T-cell (primary cell): Measurements from ENCODE around the gene AK8. TPM values are rescaled to one million over a fixed set of nuclear protein-coding genes. Genes with fewer than 3 reads are reported as not detected.

Experiments
- ATAC-seq, 4 experiments: fragments of 200-7000 bp in 3 of 4; fragments of 150-1000 bp in 1 of 4; cut with Tn5 transposase; replicated peaks in 1 of 4; 1 replicate in 3 of 4; 2 replicates in 1 of 4; pipeline ENCODE4 v1.10.0; 2021; ENCODE audit warnings: moderate library complexity in 3 of 4, mild to moderate bottlenecking in 2 of 4, moderate number of reproducible peaks in 1 of 4
- CTCF ChIA-PET, 2 donors: fragments of 300-600 bp; sonication (Branson Sonifier 250); formaldehyde crosslinking; loops; one replicate each; lab custom pipeline; 2022; ENCODE audit warnings: antibody characterized with exemption in 2 of 2; lab: Charles Lee
- POLR2A ChIA-PET, 2 donors: fragments of 300-600 bp; sonication (Branson Sonifier 250); formaldehyde crosslinking; loops; one replicate each; lab custom pipeline; 2022; ENCODE audit warnings: antibody characterized with exemption in 2 of 2; lab: Charles Lee
- DNase-seq, 35 experiments: peaks; one replicate each; pipeline versions ENCODE4 v3.0.0 to v3.0.0-alpha.2; 2013 to 2023
- H3K27ac ChIP-seq: one replicate; pipeline ENCODE4 v1.5.1; 2013; ENCODE audit warnings: low read length
- H3K27me3 ChIP-seq, 2 experiments: replicated peaks in 1 of 2; 1 replicate in 1 of 2; 2 replicates in 1 of 2; pipeline versions ENCODE4 v1.6.1 to v1.7.0; 2013; ENCODE audit warnings: low read length in 1 of 2, mixed read lengths in 1 of 2; ENCODE audit not compliant: control insufficient read depth in 2 of 2, insufficient read depth in 2 of 2; ENCODE audit errors: extremely low read depth in 1 of 2
- H3K36me3 ChIP-seq, 2 donors: 1 replicate in 1 of 2; 2 replicates in 1 of 2; pipeline versions ENCODE4 v1.6.1 to v1.7.0; 2013; ENCODE audit warnings: low read length in 1 of 2; ENCODE audit not compliant: control insufficient read depth in 2 of 2, insufficient read depth in 1 of 2; ENCODE audit errors: extremely low read depth in 1 of 2
- H3K4me1 ChIP-seq, 2 experiments: 1 replicate in 1 of 2; 2 replicates in 1 of 2; pipeline versions ENCODE4 v1.6.1 to v1.7.0; 2013; ENCODE audit warnings: low read length in 2 of 2, mixed read lengths in 1 of 2; ENCODE audit not compliant: insufficient read depth in 2 of 2, control insufficient read depth in 1 of 2; ENCODE audit errors: extremely low read depth in 1 of 2
- H3K4me3 ChIP-seq, 2 donors: 1 replicate in 1 of 2; 2 replicates in 1 of 2; pipeline versions ENCODE4 v1.5.1 to v1.7.0; 2013; ENCODE audit warnings: mild to moderate bottlenecking in 2 of 2, low read length in 1 of 2, moderate library complexity in 1 of 2; ENCODE audit not compliant: control insufficient read depth in 1 of 2; ENCODE audit errors: extremely low read depth in 1 of 2
- H3K9me3 ChIP-seq: 2 replicates; pipeline ENCODE4 v1.7.0; 2013
- H3K27ac Mint-ChIP-seq, 2 donors: one replicate each; pipeline ENCODE4 v1.8.0; 2020 to 2021; ENCODE audit warnings: mild to moderate bottlenecking in 2 of 2, mixed read lengths in 2 of 2
- H3K27me3 Mint-ChIP-seq, 2 donors: one replicate each; pipeline ENCODE4 v1.8.0; 2021 to 2022; ENCODE audit warnings: mixed read lengths in 2 of 2
- H3K36me3 Mint-ChIP-seq: one replicate; pipeline ENCODE4 v1.8.0; 2021; ENCODE audit warnings: mixed read lengths
- H3K4me1 Mint-ChIP-seq, 3 donors: one replicate each; pipeline ENCODE4 v1.8.0; 2020 to 2022; ENCODE audit warnings: mixed read lengths in 3 of 3, mild to moderate bottlenecking in 1 of 3
- H3K4me3 Mint-ChIP-seq, 3 donors: one replicate each; pipeline ENCODE4 v1.8.0; 2020 to 2022; ENCODE audit warnings: mild to moderate bottlenecking in 3 of 3, mixed read lengths in 3 of 3, moderate library complexity in 3 of 3
- H3K9me3 Mint-ChIP-seq, 3 donors: one replicate each; pipeline ENCODE4 v1.8.0; 2020 to 2022; ENCODE audit warnings: mixed read lengths in 3 of 3
- WGBS: methylation state at CpG from one replicate; pipeline ENCODE4 v1.1.5; 2013; ENCODE audit warnings: missing lambda C conversion rate; ENCODE audit not compliant: insufficient coverage; 5-methylcytosine and 5-hydroxymethylcytosine counted together
- total RNA-seq, 35 experiments: library from RNA in 6 of 35; stranded (reverse) in 6 of 35; fragments of 120-200 nt in 1 of 35; gene quantifications; one replicate each; pipeline versions ENCODE4 v1.2.1 to v1.2.4 and lab custom pipeline; 2013 to 2026

Gene AK8
- total RNA-seq, 5 donors from 2014 or later (not counting 1 experiment from before 2014, with no cell fraction given), result not detected

GRCh38 chr9:132795511-132796303 is 82.4 kb downstream of the AK8 start:
- POLR2A ChIA-PET, result no interaction called here
- Mint-ChIP-seq H3K27me3 (peaks cover 21 to 46% of the 10 kb centered on the region in 2 donors), H3K9me3 (no peaks in the 10 kb centered on the region), H3K4me1 (peaks cover 0 to 9% (median 2%) of the 10 kb centered on the region in 3 donors), H3K27ac (no peak overlapping the region), H3K36me3 (no peaks in the 10 kb centered on the region), H3K4me3 (no peak overlapping the region)
- no peaks in the 10 kb centered on the region for H3K9me3 ChIP-seq
- 96% methylated on average over 5 of the region's 16 CpGs for WGBS
- peaks cover 0 to 8% of the 10 kb centered on the region in 2 experiments for H3K4me1 ChIP-seq
- H3K36me3 ChIP-seq, result peaks cover 0 to 2% of the 10 kb centered on the region in 2 donors
- no peak overlapping the region for H3K27ac ChIP-seq
- CTCF ChIA-PET, result no interaction called here
- no peak overlapping the region for H3K4me3 ChIP-seq
- H3K27me3 ChIP-seq, result peaks cover 0 to 65% of the 10 kb centered on the region in 2 experiments
- DNase-seq (no peak), ATAC-seq (no peak)

GRCh38 chr9:132794730-132795380 is 83.2 kb downstream of the AK8 start:
- H3K4me1 Mint-ChIP-seq, result peaks cover 0 to 3% (median 0%) of the 10 kb centered on the region in 3 donors
- H3K4me3 Mint-ChIP-seq, result no peak overlapping the region
- ATAC-seq (no peak), DNase-seq (no peak)
- Histone ChIP-seq H3K36me3 (peaks cover 0 to 2% of the 10 kb centered on the region in 2 donors), H3K27ac (no peak overlapping the region), H3K4me1 (peaks cover 0 to 2% of the 10 kb centered on the region in 2 experiments), H3K9me3 (no peaks in the 10 kb centered on the region), H3K27me3 (peaks cover 0 to 58% of the 10 kb centered on the region in 2 experiments), H3K4me3 (no peak overlapping the region)
- H3K27me3 Mint-ChIP-seq, result peaks cover 21 to 39% of the 10 kb centered on the region in 2 donors
- WGBS, result 29% methylated on average over 6 of the region's 13 CpGs
- POLR2A ChIA-PET, result no interaction called here
- no peaks in the 10 kb centered on the region for H3K36me3 Mint-ChIP-seq
- H3K9me3 Mint-ChIP-seq, result no peaks in the 10 kb centered on the region
- CTCF ChIA-PET, result no interaction called here
- no peak overlapping the region for H3K27ac Mint-ChIP-seq

DNA sequence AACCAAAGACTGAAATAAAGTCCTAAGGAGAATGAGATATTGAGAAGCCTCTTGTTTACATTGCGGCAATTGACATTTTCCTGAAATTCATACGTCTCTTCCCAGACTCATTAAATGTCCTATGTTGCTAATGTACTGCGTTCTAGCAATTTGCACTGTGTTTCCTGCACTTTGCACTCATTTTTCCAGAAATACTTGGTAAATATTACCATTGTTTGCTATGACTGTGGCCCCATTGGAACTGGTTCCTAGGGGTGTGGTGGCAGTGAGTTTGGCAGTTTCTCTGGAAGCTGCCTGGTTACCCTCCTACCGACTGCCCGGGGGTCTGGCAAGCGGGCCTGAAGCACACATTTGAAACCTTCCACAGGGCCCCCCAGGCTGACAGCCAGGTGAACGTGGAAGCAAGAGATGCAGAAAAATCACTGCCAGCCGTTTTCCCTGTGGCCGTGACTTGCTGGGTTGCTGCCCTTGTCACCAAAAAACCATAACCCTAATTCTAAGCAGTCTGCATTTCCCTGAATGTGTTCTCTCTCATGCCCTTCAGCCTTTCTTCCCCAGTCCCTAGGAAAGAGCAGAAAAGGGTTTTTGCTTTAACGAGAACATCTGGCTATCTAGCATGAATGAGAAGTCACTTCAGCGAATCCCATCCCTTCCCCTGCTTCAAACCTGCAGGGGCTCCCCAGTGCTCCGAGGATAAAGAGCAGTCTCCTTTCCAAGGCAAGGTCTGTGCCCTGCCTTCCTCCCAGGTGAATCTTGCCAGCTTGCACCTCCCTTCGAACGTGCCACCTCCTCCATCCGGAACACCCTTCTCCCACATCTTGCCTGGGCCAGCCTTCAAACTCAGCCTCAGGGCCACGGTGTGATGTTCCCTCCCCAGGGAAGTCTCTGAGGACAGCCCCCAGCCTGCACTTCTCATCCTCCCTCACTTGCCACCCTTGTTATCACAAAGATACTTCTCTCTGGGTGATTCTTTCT is 84.2 kb downstream of the AK8 start:
- WGBS, result 87% methylated on average over 15 of the region's 16 CpGs
- H3K27me3 Mint-ChIP-seq, result peaks cover 16 to 34% of the 10 kb centered on the region in 2 donors
- no peaks in the 10 kb centered on the region for H3K9me3 Mint-ChIP-seq
- Histone ChIP-seq H3K4me1 (no peaks in the 10 kb centered on the region), H3K4me3 (no peak overlapping the region), H3K27me3 (peaks cover 0 to 49% of the 10 kb centered on the region in 2 experiments), H3K36me3 (peaks cover 0 to under 1% of the 10 kb centered on the region in 2 donors), H3K9me3 (no peaks in the 10 kb centered on the region), H3K27ac (no peak overlapping the region)
- H3K4me1 Mint-ChIP-seq, result no peaks in the 10 kb centered on the region
- no peak overlapping the region for H3K27ac Mint-ChIP-seq
- CTCF ChIA-PET, result no interaction called here
- ATAC-seq (no peak), DNase-seq (no peak)
- H3K36me3 Mint-ChIP-seq, result no peaks in the 10 kb centered on the region
- POLR2A ChIA-PET, result no interaction called here
- no peak overlapping the region for H3K4me3 Mint-ChIP-seq

- 94% methylated on average over 9 of the region's 9 CpGs for WGBS
- POLR2A ChIA-PET, result no interaction called here
- no peak for DNase-seq
Measured at GRCh38 chr9:132792547-132792946, 85.5 kb downstream of the AK8 start.

GRCh38 chr9:132791699-132792240 is 86.3 kb downstream of the AK8 start:
- ChIA-PET CTCF (no interaction called here), POLR2A (no interaction called here)
- Mint-ChIP-seq H3K4me3 (no peak overlapping the region), H3K27ac (no peak overlapping the region), H3K9me3 (peaks cover 0 to 13% (median 4%) of the 10 kb centered on the region in 3 donors), H3K36me3 (no peaks in the 10 kb centered on the region), H3K27me3 (peaks cover 13 to 30% of the 10 kb centered on the region in 2 donors), H3K4me1 (no peaks in the 10 kb centered on the region)
- no peak for DNase-seq
- H3K9me3 ChIP-seq, result no peaks in the 10 kb centered on the region
- ATAC-seq, result no peak
- H3K4me1 ChIP-seq, result no peaks in the 10 kb centered on the region
- H3K27me3 ChIP-seq, result peaks cover 0 to 29% of the 10 kb centered on the region in 2 experiments
- no peak overlapping the region for H3K27ac ChIP-seq
- no peak overlapping the region for H3K4me3 ChIP-seq
- H3K36me3 ChIP-seq, result no peaks in the 10 kb centered on the region
- 81% methylated on average over 5 of the region's 5 CpGs for WGBS

More at GRCh38 chr9:132792547-132792946, 85.5 kb downstream of the AK8 start:
- H3K9me3 Mint-ChIP-seq, result peaks cover 0 to 12% (median 4%) of the 10 kb centered on the region in 3 donors
- H3K4me3 ChIP-seq, result no peak overlapping the region
- H3K27me3 Mint-ChIP-seq, result peaks cover 13 to 30% of the 10 kb centered on the region in 2 donors
- no peaks in the 10 kb centered on the region for H3K36me3 ChIP-seq
- no peak overlapping the region for H3K27ac Mint-ChIP-seq
- H3K9me3 ChIP-seq, result no peaks in the 10 kb centered on the region
- no peak for ATAC-seq
- no peak overlapping the region for H3K27ac ChIP-seq
- no peaks in the 10 kb centered on the region for H3K4me1 ChIP-seq
- H3K4me1 Mint-ChIP-seq, result no peaks in the 10 kb centered on the region
- CTCF ChIA-PET, result no interaction called here
- H3K4me3 Mint-ChIP-seq, result no peak overlapping the region
- H3K36me3 Mint-ChIP-seq, result no peaks in the 10 kb centered on the region
- peaks cover 0 to 37% of the 10 kb centered on the region in 2 experiments for H3K27me3 ChIP-seq

DNA sequence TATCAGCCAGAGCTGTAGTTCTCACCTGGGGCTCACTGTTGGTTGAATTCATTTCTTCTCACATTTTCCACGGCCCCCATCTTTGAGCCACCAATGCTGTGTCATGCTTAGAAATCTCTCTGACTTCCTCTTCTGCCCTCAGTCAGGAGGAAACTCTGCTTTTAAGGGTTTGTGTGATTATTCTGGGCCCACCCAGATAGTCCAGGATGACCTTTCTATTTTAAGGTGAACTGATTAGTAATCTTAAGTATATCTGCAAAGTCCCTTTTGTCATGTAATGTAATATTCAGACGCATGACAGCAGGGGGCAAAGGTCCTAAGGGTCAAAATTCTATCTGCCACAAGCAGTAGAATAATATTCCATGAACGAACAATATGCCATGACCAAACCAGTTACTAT is 88.4 kb downstream of the AK8 start:
- peaks cover 0 to 18% of the 10 kb centered on the region in 2 experiments for H3K27me3 ChIP-seq
- WGBS, result no CpG with 5 or more reads among the region's 3 CpGs
- H3K36me3 Mint-ChIP-seq, result no peaks in the 10 kb centered on the region
- no peaks in the 10 kb centered on the region for H3K36me3 ChIP-seq
- ATAC-seq, result no peak
- H3K9me3 Mint-ChIP-seq, result peaks cover 0 to 13% (median 4%) of the 10 kb centered on the region in 3 donors
- H3K27me3 Mint-ChIP-seq, result peaks cover 10 to 29% of the 10 kb centered on the region in 2 donors
- H3K9me3 ChIP-seq, result no peaks in the 10 kb centered on the region
- no peak overlapping the region for H3K27ac Mint-ChIP-seq
- H3K4me1 ChIP-seq, result no peaks in the 10 kb centered on the region
- no peak overlapping the region for H3K27ac ChIP-seq
- H3K4me3 ChIP-seq, result no peak overlapping the region
- ChIA-PET CTCF (no interaction called here), POLR2A (no interaction called here)
- H3K4me1 Mint-ChIP-seq, result no peaks in the 10 kb centered on the region
- no peak overlapping the region for H3K4me3 Mint-ChIP-seq
- no peak for DNase-seq
